ENCODE data around the gene THOC1. TPM values are rescaled to one million over a fixed set of nuclear protein-coding genes. Genes with fewer than 3 reads are reported as not detected.

The THOC1 gene
- total RNA-seq, 1 donor from 2014 or later, result 241 TPM

DNA sequence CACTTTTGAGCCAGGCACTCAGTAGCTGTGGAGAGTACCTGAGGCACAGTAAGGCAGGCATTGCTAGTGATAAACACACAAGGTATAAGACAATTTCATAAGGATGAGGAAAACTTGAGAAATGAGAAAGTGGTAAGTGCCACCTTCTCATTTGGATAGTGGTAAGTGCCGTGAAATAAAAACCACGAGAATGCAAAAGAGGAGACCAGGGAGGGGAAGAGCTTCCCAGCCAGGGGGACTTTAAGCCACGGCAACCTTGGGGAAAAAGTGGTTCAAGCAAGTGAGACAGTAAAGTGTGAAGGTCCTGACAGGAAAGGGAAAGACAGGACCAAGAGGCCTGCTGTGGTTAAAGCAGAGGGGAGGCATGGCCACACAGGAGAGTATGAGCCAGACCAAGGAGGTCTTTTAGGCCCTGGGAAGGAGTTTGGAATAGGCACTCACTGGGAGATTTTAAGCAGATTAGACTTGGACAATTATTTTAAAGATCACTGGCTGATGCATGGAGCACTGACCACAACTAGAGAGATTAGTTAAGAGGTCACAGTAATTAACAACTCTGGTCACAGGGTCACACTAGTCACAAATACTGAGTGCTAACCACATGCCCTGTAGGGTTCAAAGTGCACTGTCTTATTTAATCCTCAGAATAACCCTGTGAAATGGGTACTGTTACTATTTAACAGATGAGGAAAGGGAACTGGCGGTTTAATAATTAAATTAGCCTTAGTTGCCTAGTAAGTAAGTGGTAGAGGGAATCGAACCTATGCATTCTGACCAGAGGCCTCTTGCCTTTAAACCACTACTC is 50.1 kb downstream of the THOC1 start:
- Histone ChIP-seq H3K4me3 (no peak overlapping the region), H3F3A (ENCODE audit: low read depth) (peaks cover 13% of the 10 kb centered on the region), H3K9ac (no peak overlapping the region), H3K9me3 (ENCODE audit: low read depth) (no peaks in the 10 kb centered on the region), H2AFZ (replicated peaks) (no peak overlapping the region), H3K27ac (peak overlapping the region; percentile 4), H3K79me2 (ENCODE audit: low read depth) (no peaks in the 10 kb centered on the region), H3K4me1 (no peaks in the 10 kb centered on the region), H3K36me3 (peaks cover 37% of the 10 kb centered on the region), H4K20me1 (ENCODE audit: low read depth) (peaks cover 10% of the 10 kb centered on the region), H3K4me2 (no peak overlapping the region), H3K27me3 (no peaks in the 10 kb centered on the region)
- Mint-ChIP-seq H3K27me3 (ENCODE audit: insufficient read depth, low read depth) (no peaks in the 10 kb centered on the region), H3K36me3 (peaks cover 47% of the 10 kb centered on the region), H3K9me3 (no peaks in the 10 kb centered on the region), H3K4me3 (no peak overlapping the region), H3K4me1 (peaks cover 6% of the 10 kb centered on the region), H3K27ac (no peak overlapping the region)
- TF ChIP-seq EZH2phosphoT487 (IDR thresholded peaks at IDR 0.05), result no peak
- no peak for TF ChIP-seq EZH2 (IDR thresholded peaks at IDR 0.05)
- TF ChIP-seq CTCF (IDR thresholded peaks at IDR 0.05), result no peak
- DNase-seq (ENCODE audit: low spot score), result peak; percentile 5

DNA sequence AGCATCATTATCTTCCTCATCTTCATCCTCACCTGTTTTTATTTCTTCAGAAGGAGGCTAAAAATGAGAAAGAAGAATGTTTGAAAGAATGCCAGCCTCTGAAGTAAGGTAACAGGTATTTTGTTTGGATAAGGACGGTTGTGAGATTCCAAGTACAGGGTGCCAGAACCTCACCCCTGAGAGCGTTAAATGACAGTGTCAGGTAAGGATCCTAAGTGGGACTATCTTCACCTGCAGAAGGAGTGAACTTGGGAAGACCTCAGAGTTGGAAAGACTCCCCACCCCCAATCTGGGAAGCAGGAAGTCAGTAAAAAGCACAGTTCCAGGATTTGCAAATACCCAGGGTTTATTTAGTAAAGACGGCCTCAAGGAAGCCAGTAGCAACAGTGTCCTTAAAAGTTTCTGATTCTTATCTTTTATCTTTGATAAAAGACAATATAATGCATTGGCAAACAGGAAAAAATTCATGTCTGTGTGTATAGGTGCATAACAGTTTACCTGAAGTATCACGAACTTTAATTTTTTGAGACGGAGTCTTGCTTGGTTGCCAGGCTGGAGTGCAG is 52.3 kb downstream of the THOC1 start:
- Histone ChIP-seq H3K36me3 (peaks cover 31% of the 10 kb centered on the region), H3K27me3 (no peaks in the 10 kb centered on the region), H3K4me1 (no peaks in the 10 kb centered on the region), H4K20me1 (ENCODE audit: low read depth) (peaks cover 10% of the 10 kb centered on the region), H3K4me3 (no peak overlapping the region), H3K79me2 (ENCODE audit: low read depth) (no peaks in the 10 kb centered on the region), H3K27ac (no peak overlapping the region), H3F3A (ENCODE audit: low read depth) (peaks cover 13% of the 10 kb centered on the region), H2AFZ (replicated peaks) (no peak overlapping the region), H3K9ac (no peak overlapping the region), H3K4me2 (no peak overlapping the region), H3K9me3 (ENCODE audit: low read depth) (no peaks in the 10 kb centered on the region)
- Mint-ChIP-seq H3K4me3 (no peak overlapping the region), H3K27ac (no peak overlapping the region), H3K4me1 (peaks cover 6% of the 10 kb centered on the region), H3K36me3 (peaks cover 47% of the 10 kb centered on the region), H3K9me3 (no peaks in the 10 kb centered on the region), H3K27me3 (ENCODE audit: insufficient read depth, low read depth) (no peaks in the 10 kb centered on the region)
- DNase-seq (ENCODE audit: low spot score), result no peak
- TF ChIP-seq EZH2phosphoT487 (IDR thresholded peaks at IDR 0.05) (no peak), EZH2 (IDR thresholded peaks at IDR 0.05) (no peak), CTCF (IDR thresholded peaks at IDR 0.05) (no peak)

DNA sequence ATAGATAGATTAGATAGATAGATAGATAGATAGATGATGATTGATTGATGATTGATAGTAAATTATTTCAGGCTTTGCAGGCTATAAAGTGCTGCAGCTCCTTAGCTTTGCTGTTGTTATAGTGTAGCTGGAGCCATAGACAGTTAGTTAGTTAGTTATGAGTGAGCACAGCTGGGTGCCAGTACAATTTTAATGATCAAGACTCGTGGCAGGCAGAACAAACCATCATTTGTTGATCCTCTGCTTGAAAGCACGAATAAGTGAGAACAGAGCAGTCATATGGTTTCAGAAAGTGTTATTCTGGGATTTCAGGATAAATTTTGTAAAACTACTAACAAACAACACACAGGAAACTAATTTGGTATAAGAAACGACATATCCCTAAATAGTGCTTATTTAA is 53.9 kb downstream of the THOC1 start:
- Histone ChIP-seq H3K36me3 (peaks cover 22% of the 10 kb centered on the region), H3K27ac (no peak overlapping the region), H4K20me1 (ENCODE audit: low read depth) (peaks cover 10% of the 10 kb centered on the region), H3K4me2 (no peak overlapping the region), H3K4me3 (no peak overlapping the region), H3F3A (ENCODE audit: low read depth) (peaks cover 13% of the 10 kb centered on the region), H3K79me2 (ENCODE audit: low read depth) (peaks cover 4% of the 10 kb centered on the region), H3K27me3 (no peaks in the 10 kb centered on the region), H3K9me3 (ENCODE audit: low read depth) (no peaks in the 10 kb centered on the region), H3K9ac (no peak overlapping the region), H2AFZ (replicated peaks) (no peak overlapping the region), H3K4me1 (no peaks in the 10 kb centered on the region)
- DNase-seq (ENCODE audit: low spot score), result no peak
- TF ChIP-seq EZH2phosphoT487 (IDR thresholded peaks at IDR 0.05) (no peak), CTCF (IDR thresholded peaks at IDR 0.05) (no peak), EZH2 (IDR thresholded peaks at IDR 0.05) (no peak)
- peaks cover 55% of the 10 kb centered on the region for H3K36me3 Mint-ChIP-seq
- no peak overlapping the region for H3K4me3 Mint-ChIP-seq
- no peaks in the 10 kb centered on the region for H3K27me3 Mint-ChIP-seq (ENCODE audit: insufficient read depth, low read depth)
- H3K9me3 Mint-ChIP-seq, result no peaks in the 10 kb centered on the region
- H3K27ac Mint-ChIP-seq, result no peak overlapping the region
- peaks cover 6% of the 10 kb centered on the region for H3K4me1 Mint-ChIP-seq
